GM21825 (cell line): ENCODE data around the gene FBXW9.
"Not testable (repeated sequence)": the region's sequence is repeated elsewhere in the genome, so short reads cannot be mapped to it uniquely, and the experiment has no call there.

Source experiments
- ATAC-seq: cut with Tn5 transposase; IDR thresholded peaks from one replicate; pipeline ENCODE4 v1.9.1; 2021; ENCODE audit warnings: mild to moderate bottlenecking, moderate library complexity; ENCODE audit not compliant: unreplicated experiment

The FBXW9 gene

GRCh38 chr19:12715929-12716328 is 19.5 kb upstream of the FBXW9 start:
- no peak for ATAC-seq

- no peak for ATAC-seq
These were observed 18.7 kb upstream of the FBXW9 start for GRCh38 chr19:12715102-12715501.

- ATAC-seq = not testable (repeated sequence)
These were observed 16.9 kb upstream of the FBXW9 start for GRCh38 chr19:12713304-12713703.

- not testable (repeated sequence) for ATAC-seq
These were observed 15.6 kb upstream of the FBXW9 start for GRCh38 chr19:12712077-12712476.

GRCh38 chr19:12711187-12711586 is 14.8 kb upstream of the FBXW9 start:
- no peak for ATAC-seq

GRCh38 chr19:12708641-12709040 is 12.2 kb upstream of the FBXW9 start:
- no peak for ATAC-seq

- no peak for ATAC-seq
These were observed 9.9 kb upstream of the FBXW9 start for GRCh38 chr19:12706332-12706718.

GRCh38 chr19:12705654-12706331 is 9.4 kb upstream of the FBXW9 start:
- no peak for ATAC-seq

- no peak for ATAC-seq
These were observed 8.7 kb upstream of the FBXW9 start for GRCh38 chr19:12705169-12705568.

GRCh38 chr19:12703046-12703445 is 6.6 kb upstream of the FBXW9 start:
- ATAC-seq = no peak

- ATAC-seq = no peak
These were observed 5.3 kb upstream of the FBXW9 start for GRCh38 chr19:12701596-12702282.

GRCh38 chr19:12698138-12698537 is 1.7 kb upstream of the FBXW9 start:
- no peak for ATAC-seq

- ATAC-seq = not testable (repeated sequence)
These were observed 994 bp upstream of the FBXW9 start for GRCh38 chr19:12697425-12697824.

- ATAC-seq = peak; percentile 17
These were observed 450 bp downstream of the FBXW9 start for GRCh38 chr19:12695997-12696365.

GRCh38 chr19:12695514-12695913 is 917 bp downstream of the FBXW9 start:
- peak; percentile 5 for ATAC-seq

- ATAC-seq = no peak
These were observed 1.3 kb downstream of the FBXW9 start for GRCh38 chr19:12695096-12695495.

- no peak for ATAC-seq
These were observed 1.8 kb downstream of the FBXW9 start for GRCh38 chr19:12694641-12695040.

- ATAC-seq = no peak
These were observed 3.5 kb downstream of the FBXW9 start for GRCh38 chr19:12692960-12693359.

- ATAC-seq = no peak
These were observed 6.7 kb downstream of the FBXW9 start for GRCh38 chr19:12689581-12690216.

GRCh38 chr19:12689012-12689411 is 7.4 kb downstream of the FBXW9 start:
- ATAC-seq = no peak

GRCh38 chr19:12687496-12688196 is 8.8 kb downstream of the FBXW9 start, which contains the start of gene GNG14:
TSS of gene GNG14 (plus strand) at chr19:12687998. CDS start at chr19:12688049, 51 bp downstream.
- ATAC-seq = no peak
